Spleen (tissue), 7 donors: ENCODE measurements around the gene TDRKH.

ENCODE experiments used
- POLR2A ChIP-seq, 3 donors: fragments of 450-650 bp; IDR thresholded peaks; one replicate each; pipeline ENCODE4 v1.5.1; 2017; ENCODE audit warnings: antibody characterized with exemption in 3 of 3, mild to moderate bottlenecking in 1 of 3
- POLR2AphosphoS5 ChIP-seq, 3 donors: sonication (generic); formaldehyde crosslinking; IDR thresholded peaks; one replicate each; pipeline ENCODE4 v1.5.1; 2017; ENCODE audit warnings: antibody characterized with exemption in 3 of 3
- TF ChIP-seq, protein P1 (sequence below), 11 experiments: fragments of 200-600 bp in 7 of 11; fragments of 450-650 bp in 4 of 11; sonication (generic) in 4 of 11; IDR thresholded peaks in 8 of 11; conservative IDR thresholded peaks in 3 of 11; 1 replicate in 7 of 11; 2 replicates in 4 of 11; pipeline versions ENCODE4 v1.4.0 to v1.8.0; 2016 to 2021; ENCODE audit warnings: antibody characterized with exemption in 11 of 11, inconsistent platforms in 4 of 11, mild to moderate bottlenecking in 1 of 11
- donor health status: DM: no; HTN: no; CAD: no; lungs with moderate emphysema.
- donor health status: DM: no; HTN: no; CAD: no.
- donor health status: DM: no; HTN: no; CAD: no.

DNA sequence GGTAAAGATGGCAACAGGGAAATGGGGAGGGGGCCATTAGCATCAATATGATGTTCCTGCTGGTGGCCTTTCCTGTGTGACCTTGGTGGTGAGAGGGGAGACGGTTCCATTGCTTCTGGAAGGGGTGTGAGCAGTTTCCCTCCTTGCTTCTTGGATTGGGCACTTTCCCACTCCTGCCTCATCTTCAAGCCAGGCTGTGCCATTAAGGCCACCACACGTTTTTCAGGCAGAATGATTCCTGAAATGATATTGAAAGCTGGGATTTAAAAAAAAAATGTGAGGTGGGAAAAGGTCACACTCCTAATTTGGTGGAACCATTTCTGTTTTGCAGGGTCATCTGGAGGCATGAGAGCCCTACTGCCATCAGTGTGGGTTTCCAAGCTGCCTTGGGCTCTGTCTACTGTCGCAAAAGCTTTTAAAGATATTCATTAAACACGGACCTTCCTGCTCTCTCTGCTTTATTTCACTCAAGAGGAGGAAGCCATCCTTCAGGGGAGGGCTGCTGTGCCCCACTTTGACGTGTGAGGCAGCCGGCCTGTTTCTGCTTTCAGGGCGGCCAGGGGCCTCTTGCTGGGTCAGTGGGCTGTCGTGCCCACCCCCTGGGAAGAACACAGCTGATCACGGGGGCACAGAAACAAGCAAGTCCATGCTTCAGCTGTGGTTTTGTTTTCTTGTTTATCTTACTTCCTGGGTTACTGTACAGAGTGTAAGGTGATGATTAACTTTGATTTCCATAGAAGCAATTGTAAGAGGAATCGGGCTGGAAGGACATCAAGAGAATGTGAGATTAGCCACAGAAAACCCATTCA lies 60.9 kb downstream of the TDRKH start:
- TF ChIP-seq, protein P1, sequence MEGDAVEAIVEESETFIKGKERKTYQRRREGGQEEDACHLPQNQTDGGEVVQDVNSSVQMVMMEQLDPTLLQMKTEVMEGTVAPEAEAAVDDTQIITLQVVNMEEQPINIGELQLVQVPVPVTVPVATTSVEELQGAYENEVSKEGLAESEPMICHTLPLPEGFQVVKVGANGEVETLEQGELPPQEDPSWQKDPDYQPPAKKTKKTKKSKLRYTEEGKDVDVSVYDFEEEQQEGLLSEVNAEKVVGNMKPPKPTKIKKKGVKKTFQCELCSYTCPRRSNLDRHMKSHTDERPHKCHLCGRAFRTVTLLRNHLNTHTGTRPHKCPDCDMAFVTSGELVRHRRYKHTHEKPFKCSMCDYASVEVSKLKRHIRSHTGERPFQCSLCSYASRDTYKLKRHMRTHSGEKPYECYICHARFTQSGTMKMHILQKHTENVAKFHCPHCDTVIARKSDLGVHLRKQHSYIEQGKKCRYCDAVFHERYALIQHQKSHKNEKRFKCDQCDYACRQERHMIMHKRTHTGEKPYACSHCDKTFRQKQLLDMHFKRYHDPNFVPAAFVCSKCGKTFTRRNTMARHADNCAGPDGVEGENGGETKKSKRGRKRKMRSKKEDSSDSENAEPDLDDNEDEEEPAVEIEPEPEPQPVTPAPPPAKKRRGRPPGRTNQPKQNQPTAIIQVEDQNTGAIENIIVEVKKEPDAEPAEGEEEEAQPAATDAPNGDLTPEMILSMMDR (IDR thresholded peaks at IDR 0.05 in 8 of 11, conservative IDR thresholded peaks at IDR 0.05 in 3 of 11): no peak
- TF ChIP-seq POLR2A (IDR thresholded peaks at IDR 0.05): no peak
- TF ChIP-seq POLR2AphosphoS5 (IDR thresholded peaks at IDR 0.05): no peak
